Measurements from ENCODE around the gene CDS1.

The CDS1 gene

GRCh38 chr4:84648178-84648577, 65.3 kb downstream of the CDS1 start:
- no peaks in the 10 kb centered on the region for H3K27me3 ChIP-seq (ENCODE audit: control insufficient read depth, insufficient read depth, low read length)
- no peaks in the 10 kb centered on the region for H3K79me2 ChIP-seq
- no peaks in the 10 kb centered on the region for H3K9me3 ChIP-seq (ENCODE audit: control insufficient read depth, low read length)
- no peak overlapping the region for H3K9ac ChIP-seq
- no peak for TF ChIP-seq CTCF (IDR thresholded peaks at IDR 0.05)
- H3K4me2 ChIP-seq (ENCODE audit: low read length): no peak overlapping the region
- H3K36me3 ChIP-seq (ENCODE audit: control insufficient read depth, insufficient read depth, low read length): no peaks in the 10 kb centered on the region
- H2AFZ ChIP-seq: no peak overlapping the region
- H3K27ac ChIP-seq: no peak overlapping the region
- no peaks in the 10 kb centered on the region for H3K4me1 ChIP-seq
- no peak overlapping the region for H3K4me3 ChIP-seq (ENCODE audit: low read depth, low read length)

- H3K4me1 ChIP-seq: no peaks in the 10 kb centered on the region
- H3K36me3 ChIP-seq (ENCODE audit: control insufficient read depth, insufficient read depth, low read length): no peaks in the 10 kb centered on the region
- H3K4me2 ChIP-seq (ENCODE audit: low read length): no peak overlapping the region
- H3K9me3 ChIP-seq (ENCODE audit: control insufficient read depth, low read length): no peaks in the 10 kb centered on the region
- H2AFZ ChIP-seq: no peak overlapping the region
- H3K79me2 ChIP-seq: no peaks in the 10 kb centered on the region
- H3K27ac ChIP-seq: no peak overlapping the region
- H3K27me3 ChIP-seq (ENCODE audit: control insufficient read depth, insufficient read depth, low read length): no peaks in the 10 kb centered on the region
- no peak for TF ChIP-seq CTCF (IDR thresholded peaks at IDR 0.05)
- H3K4me3 ChIP-seq (ENCODE audit: low read depth, low read length): no peak overlapping the region
- no peak overlapping the region for H3K9ac ChIP-seq
Measured at GRCh38 chr4:84648863-84649647, 66.1 kb downstream of the CDS1 start.

- no peak overlapping the region for H3K4me3 ChIP-seq (ENCODE audit: low read depth, low read length)
- no peaks in the 10 kb centered on the region for H3K27me3 ChIP-seq (ENCODE audit: control insufficient read depth, insufficient read depth, low read length)
- H3K4me2 ChIP-seq (ENCODE audit: low read length): no peak overlapping the region
- no peak overlapping the region for H2AFZ ChIP-seq
- no peak overlapping the region for H3K27ac ChIP-seq
- no peaks in the 10 kb centered on the region for H3K36me3 ChIP-seq (ENCODE audit: control insufficient read depth, insufficient read depth, low read length)
- H3K4me1 ChIP-seq: no peaks in the 10 kb centered on the region
- H3K9me3 ChIP-seq (ENCODE audit: control insufficient read depth, low read length): no peaks in the 10 kb centered on the region
- no peak for TF ChIP-seq CTCF (IDR thresholded peaks at IDR 0.05)
- H3K79me2 ChIP-seq: no peaks in the 10 kb centered on the region
- no peak overlapping the region for H3K9ac ChIP-seq
Measured at GRCh38 chr4:84651499-84651898, 68.6 kb downstream of the CDS1 start.

- TF ChIP-seq CTCF (IDR thresholded peaks at IDR 0.05): no peak
- H2AFZ ChIP-seq: no peak overlapping the region
Measured at GRCh38 chr4:84652478-84652877, 69.6 kb downstream of the CDS1 start.

GRCh38 chr4:84660606-84661005, 77.7 kb downstream of the CDS1 start:
- TF ChIP-seq CTCF (IDR thresholded peaks at IDR 0.05): no peak
- Histone ChIP-seq H3K36me3 (ENCODE audit: control insufficient read depth, insufficient read depth, low read length) (no peaks in the 10 kb centered on the region), H3K27ac (no peak overlapping the region), H3K4me3 (ENCODE audit: low read depth, low read length) (no peak overlapping the region), H3K9me3 (ENCODE audit: control insufficient read depth, low read length) (no peaks in the 10 kb centered on the region), H3K79me2 (no peaks in the 10 kb centered on the region), H3K27me3 (ENCODE audit: control insufficient read depth, insufficient read depth, low read length) (no peaks in the 10 kb centered on the region), H3K4me2 (ENCODE audit: low read length) (no peak overlapping the region), H3K4me1 (no peaks in the 10 kb centered on the region), H3K9ac (no peak overlapping the region), H2AFZ (no peak overlapping the region)

More at GRCh38 chr4:84652478-84652877, 69.6 kb downstream of the CDS1 start:
- H3K4me3 ChIP-seq (ENCODE audit: low read depth, low read length): no peak overlapping the region
- no peak overlapping the region for H3K9ac ChIP-seq
- no peak overlapping the region for H3K27ac ChIP-seq
- no peaks in the 10 kb centered on the region for H3K27me3 ChIP-seq (ENCODE audit: control insufficient read depth, insufficient read depth, low read length)
- H3K79me2 ChIP-seq: no peaks in the 10 kb centered on the region
- no peak overlapping the region for H3K4me2 ChIP-seq (ENCODE audit: low read length)
- no peaks in the 10 kb centered on the region for H3K4me1 ChIP-seq
- H3K36me3 ChIP-seq (ENCODE audit: control insufficient read depth, insufficient read depth, low read length): no peaks in the 10 kb centered on the region
- H3K9me3 ChIP-seq (ENCODE audit: control insufficient read depth, low read length): no peaks in the 10 kb centered on the region

All from parathyroid adenoma (tissue), 2 donors.